ENCODE data around the gene NUP37.

NUP37 gene

GRCh38 chr12:102119674-102120563 is at the start of gene NUP37, which contains the start of gene PARPBP (continued):
- TF ChIP-seq PRDM1 (tag by site-specific recombination; IDR thresholded peaks at IDR 0.05), result no peak
- peak; percentile 83 for TF ChIP-seq PATZ1 (tag by site-specific recombination; IDR thresholded peaks at IDR 0.05)
- no peak for TF ChIP-seq ZBTB1 (tag by site-specific recombination; IDR thresholded peaks at IDR 0.05)
- TF ChIP-seq ZNF223 (tag by site-specific recombination; IDR thresholded peaks at IDR 0.05), result no peak
- TF ChIP-seq HOXD13 (CRISPR knock-in tag; IDR thresholded peaks at IDR 0.05; ENCODE audit: borderline replicate concordance), result peak; percentile 44; the same call in 1 of the 2 replicates
- TF ChIP-seq ZNF600 (tag by site-specific recombination; IDR thresholded peaks at IDR 0.05), result peak; percentile 91
- no peak for TF ChIP-seq ZNF658 (tag by site-specific recombination; IDR thresholded peaks at IDR 0.05)
- no peak for TF ChIP-seq ATF2 (tag by site-specific recombination; IDR thresholded peaks at IDR 0.05; ENCODE audit: low read depth)
- TF ChIP-seq HIC1 (tag by site-specific recombination; IDR thresholded peaks at IDR 0.05), result no peak
- TF ChIP-seq EGR2 (tag by site-specific recombination; IDR thresholded peaks at IDR 0.05; ENCODE audit: low read depth), result peak; percentile 33; the same call in 1 of the 2 replicates
- TF ChIP-seq ZNF221 (tag by site-specific recombination; IDR thresholded peaks at IDR 0.05; ENCODE audit: borderline replicate concordance), result no peak
- no peak for TF ChIP-seq ZNF777 (tag by site-specific recombination; IDR thresholded peaks at IDR 0.05; ENCODE audit: borderline replicate concordance)
- TF ChIP-seq ZNF280C (tag by site-specific recombination; IDR thresholded peaks at IDR 0.05), result no peak
- TF ChIP-seq ZNF518A (tag by site-specific recombination; conservative IDR thresholded peaks at IDR 0.05; ENCODE audit: low read depth), result peak; percentile 97
- TF ChIP-seq ZNF48 (tag by site-specific recombination; IDR thresholded peaks at IDR 0.05), result no peak
- no peak; the same call in 1 of the 2 replicates for TF ChIP-seq ZBTB8A (tag by site-specific recombination; IDR thresholded peaks at IDR 0.05)
- peak; percentile 45; the same call in 1 of the 2 replicates for TF ChIP-seq ZNF146 (tag by site-specific recombination; IDR thresholded peaks at IDR 0.05)
- peak; percentile 26; the same call in 1 of the 2 replicates for TF ChIP-seq ZNF610 (tag by site-specific recombination; IDR thresholded peaks at IDR 0.05; ENCODE audit: borderline replicate concordance)
- TF ChIP-seq KLF17 (tag by site-specific recombination; IDR thresholded peaks at IDR 0.05), result peak; percentile 87
- peak; percentile 81; the same call in 1 of the 2 replicates for TF ChIP-seq ZFP37 (tag by site-specific recombination; IDR thresholded peaks at IDR 0.05)
- no peak for TF ChIP-seq AEBP2 (tag by site-specific recombination; IDR thresholded peaks at IDR 0.05; ENCODE audit: borderline replicate concordance)
- peak; percentile 61 for TF ChIP-seq ZIC2 (tag by site-specific recombination; IDR thresholded peaks at IDR 0.05)
